K562 (cell line): Measurements from ENCODE around the gene SLC22A3. TPM values are rescaled to one million over a fixed set of nuclear protein-coding genes. Genes with fewer than 3 reads are reported as not detected.

Source experiments
- BRF2 ChIP-seq: IDR thresholded peaks from 3 replicates; pipeline ENCODE4 v1.6.1; 2011; ENCODE audit warnings: borderline replicate concordance, mild to moderate bottlenecking; ENCODE audit not compliant: insufficient read length, insufficient read depth
- CC2D1A ChIP-seq: fragments of 450-650 bp; IDR thresholded peaks from 2 replicates; pipeline ENCODE4 v1.6.1; 2017; ENCODE audit warnings: mild to moderate bottlenecking
- CREM ChIP-seq: IDR thresholded peaks from 2 replicates; pipeline ENCODE4 v1.6.1; 2014; ENCODE audit warnings: antibody characterized with exemption, low read depth
- E2F3 ChIP-seq: fragments of 250-450 bp; sonication (Bioruptor Pico); IDR thresholded peaks from 2 replicates; pipeline ENCODE4 v1.4.0; 2020; ENCODE audit warnings: mild to moderate bottlenecking
- FOXA3 ChIP-seq, 2 experiments: fragments of 450-650 bp in 1 of 2; sonication (generic) in 1 of 2; formaldehyde crosslinking; IDR thresholded peaks in 1 of 2; conservative IDR thresholded peaks in 1 of 2; 2 replicates each; pipeline versions ENCODE4 v1.4.0 to v1.8.0; 2020 to 2022; ENCODE audit warnings: mild to moderate bottlenecking in 2 of 2, missing genetic modification reagents in 1 of 2
- GABPA ChIP-seq: fragments of 200-800 bp; sonication (Bioruptor generic); conservative IDR thresholded peaks from 2 replicates; pipeline ENCODE4 v1.6.1; 2016; ENCODE audit warnings: low read depth, missing genetic modification characterization, missing compliant biosample characterization
- IRF9 ChIP-seq: fragments of 450-650 bp; IDR thresholded peaks from 2 replicates; pipeline ENCODE4 v1.6.1; 2016; ENCODE audit warnings: missing biosample characterization, missing genetic modification characterization
- JUND ChIP-seq, 2 experiments: IDR thresholded peaks; 2 replicates in 1 of 2; 3 replicates in 1 of 2; pipeline ENCODE4 v1.6.1; 2011; ENCODE audit warnings: borderline replicate concordance in 2 of 2, low read depth in 2 of 2, low read length in 2 of 2, improper control_type of control experiment in 1 of 2, missing biosample characterization in 1 of 2, missing genetic modification characterization in 1 of 2, missing genetic modification reagents in 1 of 2
- LARP7 ChIP-seq: fragments of 450-650 bp; IDR thresholded peaks from 2 replicates; pipeline ENCODE4 v1.6.1; 2016
- MAFF ChIP-seq: IDR thresholded peaks from 2 replicates; pipeline ENCODE4 v1.6.1; 2012; ENCODE audit warnings: low read length, improper control_type of control experiment
- NR0B1 ChIP-seq: fragments of 450-650 bp; IDR thresholded peaks from one replicate; pipeline ENCODE4 v1.6.1; 2018; ENCODE audit warnings: mild to moderate bottlenecking, moderate library complexity; ENCODE audit not compliant: partially characterized antibody
- RB1 ChIP-seq: fragments of 450-650 bp; IDR thresholded peaks from 2 replicates; pipeline ENCODE4 v1.6.1; 2017; ENCODE audit warnings: low read depth, mild to moderate bottlenecking
- RBM22 ChIP-seq: fragments of 200-400 bp; formaldehyde crosslinking; IDR thresholded peaks from 2 replicates; pipeline ENCODE4 v1.6.1; 2018; ENCODE audit warnings: low read length, low read depth; ENCODE audit not compliant: poor library complexity, severe bottlenecking
- RNF2 ChIP-seq: sonication (generic); IDR thresholded peaks from 2 replicates; pipeline ENCODE4 v1.6.1; 2016
- SMC3 ChIP-seq: conservative IDR thresholded peaks from 2 replicates; pipeline ENCODE4 v1.6.1; 2011; ENCODE audit warnings: low read depth, low read length, improper control_type of control experiment; ENCODE audit not compliant: insufficient read depth
- TRIM24 ChIP-seq, 2 experiments: fragments of 450-650 bp; IDR thresholded peaks; 2 replicates each; pipeline ENCODE4 v1.6.1; 2016
- ZBTB11 ChIP-seq, 3 experiments: fragments of 200-800 bp in 1 of 3; fragments of 250-450 bp in 1 of 3; fragments of 450-650 bp in 1 of 3; sonication (Bioruptor Pico) in 1 of 3; sonication (Bioruptor generic) in 1 of 3; formaldehyde crosslinking in 1 of 3; IDR thresholded peaks; 2 replicates each; pipeline versions ENCODE4 v1.6.1 to v1.8.0; 2016 to 2022; ENCODE audit warnings: mild to moderate bottlenecking in 2 of 3, missing genetic modification characterization in 2 of 3, missing compliant biosample characterization in 1 of 3, moderate library complexity in 1 of 3
- ZFP36 ChIP-seq: fragments of 150-350 bp; IDR thresholded peaks from 2 replicates; pipeline ENCODE4 v1.6.1; 2018; ENCODE audit warnings: low read length, low read depth; ENCODE audit not compliant: partially characterized antibody
- ZNF316 ChIP-seq: fragments of 450-650 bp; IDR thresholded peaks from 2 replicates; pipeline ENCODE4 v1.6.1; 2016
- ZNF707 ChIP-seq: fragments of 250-450 bp; sonication (Bioruptor Pico); conservative IDR thresholded peaks from 2 replicates; pipeline ENCODE4 v1.8.0; 2022; ENCODE audit warnings: inconsistent platforms, mild to moderate bottlenecking, moderate library complexity
- ZNF76 ChIP-seq: fragments of 250-450 bp; sonication (Bioruptor Pico); IDR thresholded peaks from 2 replicates; pipeline ENCODE4 v1.4.0; 2020; ENCODE audit warnings: mild to moderate bottlenecking, moderate library complexity, borderline replicate concordance
- ZNF766 ChIP-seq: fragments of 200-800 bp; sonication (Bioruptor generic); conservative IDR thresholded peaks from 2 replicates; pipeline ENCODE4 v1.6.1; 2016; ENCODE audit warnings: missing genetic modification characterization, missing compliant biosample characterization
- polyA plus RNA-seq, 8 experiments: library from polyadenylated mRNA; depleted of rRNA in 4 of 8; stranded (reverse) in 5 of 8; unstranded in 3 of 8; fragments of >200 nt; fragmentation: Nextera tagmentation in 2 of 8; fragmentation: Illumina TruSeq in 1 of 8; extraction: Ambion mirVana in 2 of 8; extraction: Trizol in 1 of 8; gene quantifications; 2 replicates each; pipeline versions ENCODE4 v1.2.1 to v1.2.3, GENCODE V29; 2011 to 2014; ENCODE audit warnings: inconsistent platforms in 1 of 8, missing spikeins in 1 of 8
- total RNA-seq, 7 experiments: library from RNA; depleted of rRNA in 6 of 7; stranded (reverse); fragments of >200 nt in 6 of 7; fragmentation: Illumina TruSeq in 2 of 7; extraction: Trizol in 2 of 7; gene quantifications; 2 replicates each; pipeline versions ENCODE4 v1.2.1 to v1.2.3, GENCODE V29; 2011 to 2021; ENCODE audit warnings: low replicate concordance in 1 of 7

Gene SLC22A3
- total and polyA plus RNA-seq, 9 of the 15 experiments (the other 6 are each of a cell fraction or from before 2014, with no cell fraction given), result not detected

GRCh38 chr6:160455541-160456213 is 107.5 kb downstream of the SLC22A3 start (continued):
- TF ChIP-seq SMC3, result peak; percentile 94
- TF ChIP-seq CC2D1A, result 0 out of 2 replicates have a peak, but pooled peaks have one; percentile 45
- TF ChIP-seq ZNF76 (CRISPR knock-in tag), result no peak
- TF ChIP-seq TRIM24 (IDR thresholded peaks at IDR 0.05), result no peak
- no peak for TF ChIP-seq ZNF766 (CRISPR knock-in tag)
- no peak for TF ChIP-seq IRF9 (tag)
- TF ChIP-seq GABPA (tag), result no peak
- TF ChIP-seq BRF2, result no peak
- no peak for TF ChIP-seq RNF2
- peak; percentile 18 for TF ChIP-seq ZFP36
- TF ChIP-seq LARP7, result no peak
- TF ChIP-seq ZNF707 (CRISPR knock-in tag), result no peak
- TF ChIP-seq FOXA3 (CRISPR knock-in tag; conservative IDR thresholded peaks at IDR 0.05 in 1 of 2, IDR thresholded peaks at IDR 0.05 in 1 of 2), result no peak
- no peak for TF ChIP-seq RBM22
- peak; percentile 30; the same call in 1 of the 2 replicates for TF ChIP-seq JUND (IDR thresholded peaks at IDR 0.05; ENCODE audit: borderline replicate concordance, low read depth, low read length)
- TF ChIP-seq JUND (tag; IDR thresholded peaks at IDR 0.05; ENCODE audit: borderline replicate concordance, low read depth, low read length), result no peak
- no peak for TF ChIP-seq MAFF
- TF ChIP-seq NR0B1, result no peak
- peak; percentile 47; the same call in 1 of the 2 replicates for TF ChIP-seq CREM
- TF ChIP-seq RB1, result peak; percentile 48; the same call in 1 of the 2 replicates
- no peak for TF ChIP-seq E2F3 (CRISPR knock-in tag)
- TF ChIP-seq ZBTB11 (CRISPR knock-in tag; IDR thresholded peaks at IDR 0.05), result no peak
- no peak for TF ChIP-seq ZNF316
